Pancreas (tissue), 10 donors: ENCODE results near the gene SERF2. TPM values are rescaled to one million over a fixed set of nuclear protein-coding genes. Genes with fewer than 3 reads are reported as not detected.
A peak's percentile ranks its signal among the peaks of the same experiment; 100 is the strongest.

Source experiments
- ATAC-seq, 4 donors: fragments of 200-7000 bp; cut with Tn5 transposase; one replicate each; pipeline versions ENCODE4 v1.8.0 to v1.9.1; 2020; ENCODE audit warnings: mild to moderate bottlenecking in 4 of 4, moderate library complexity in 4 of 4
- DNase-seq, 6 donors: peaks; one replicate each; pipeline ENCODE4 v3.0.0-alpha.2; 2020
- FAIRE-seq: peaks from 2 replicates; lab custom pipeline; 2012; peaks lifted over from hg19 to GRCh38; lab: Jason Lieb, UNC
- H3K27ac ChIP-seq, 4 donors: fragments of 200-600 bp; sonication (generic); 1 replicate in 3 of 4; 2 replicates in 1 of 4; pipeline versions ENCODE4 v1.5.0 to v1.8.0; 2020
- H3K27me3 ChIP-seq, 4 donors: fragments of 200-600 bp; one replicate each; pipeline ENCODE4 v1.8.0; 2021
- H3K36me3 ChIP-seq, 3 donors: fragments of 200-600 bp; sonication (generic) in 1 of 3; one replicate each; pipeline versions ENCODE4 v1.5.0 to v1.8.0; 2020 to 2021
- H3K4me1 ChIP-seq, 3 donors: fragments of 200-600 bp; one replicate each; pipeline ENCODE4 v1.8.0; 2021
- H3K4me3 ChIP-seq, 4 donors: fragments of 200-600 bp; sonication (generic) in 2 of 4; one replicate each; pipeline versions ENCODE4 v1.5.0 to v1.8.0; 2020 to 2021
- H3K9me3 ChIP-seq, 4 donors: fragments of 200-600 bp; one replicate each; pipeline ENCODE4 v1.8.0; 2021
- WGBS, 2 donors: extraction: QIAGEN DNeasy Blood & Tissue Kit; methylation state at CpG; one replicate each; pipeline ENCODE4 v1.1.7; 2013; 5-methylcytosine and 5-hydroxymethylcytosine counted together
- intact Hi-C, 3 donors: fragments of 100-400 bp; cut with DNase I; formaldehyde crosslinking; loops; one replicate each; pipeline versions ENCODE4 v1.11.1 to v1.14.2; 2022
- polyA plus RNA-seq, 2 donors: library from polyadenylated mRNA; stranded (reverse); fragments of 200-250 nt; gene quantifications; one replicate each; pipeline ENCODE4 v1.2.3, GENCODE V29; 2013
- total RNA-seq, 6 donors: library from RNA; stranded (reverse); fragmentation: NEBNext Ultra II Directional in 4 of 6; extraction: Animal tissue kit (Norgen Biotek cat#: 25700) in 4 of 6; gene quantifications; one replicate each; pipeline versions ENCODE4 v1.2.1 to v1.2.4, GENCODE V29; 2021 to 2023
- TF ChIP-seq, protein P1 (sequence below), 4 donors: fragments of 200-600 bp; sonication (generic) in 3 of 4; IDR thresholded peaks; one replicate each; pipeline versions ENCODE4 v1.5.0 to v1.8.0; 2021; ENCODE audit warnings: antibody characterized with exemption in 4 of 4
- donor health status: healthy with polysubstance abuse.
- donor health status: DM: no; HTN: no; CAD: no; lungs with moderate emphysema.
- donor health status: DM: no; HTN: no; CAD: no.
- donor health status: control.
- donor health status: control.
- donor health status: Bipolar disorder and iron deficiency.
- donor health status: DM: yes; HTN: yes; CAD: no.
- donor health status: DM: no; HTN: no; CAD: no.
- donor health status: DM: no; HTN: no; CAD: no.
- donor health status: DM: yes; HTN: yes; CAD: no.

Gene SERF2
- total and polyA plus RNA-seq, 8 donors = 245 to 1,722 (median 418) TPM

DNA sequence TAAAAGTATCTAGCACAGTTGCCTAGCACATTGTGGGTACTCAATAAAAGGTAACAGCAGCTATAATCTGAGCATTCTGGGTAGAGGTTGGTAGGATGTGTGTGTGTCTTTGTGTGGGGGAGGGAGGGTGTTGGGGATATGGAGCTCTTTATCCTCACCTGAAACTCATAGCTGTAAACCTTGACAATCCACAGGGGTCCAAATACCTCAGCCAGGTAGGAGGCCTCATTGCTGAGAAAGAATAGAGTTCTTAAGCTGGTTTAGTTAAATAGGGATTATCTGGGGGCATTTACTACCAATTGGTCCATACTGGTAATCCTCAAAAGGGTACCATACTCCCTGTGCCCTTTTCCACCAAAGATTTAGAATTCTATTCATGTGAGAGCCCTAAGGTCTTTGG lies 3.9 kb downstream of the SERF2 start:
- DNase-seq (no peak), ATAC-seq (no peak), FAIRE-seq (no peak)
- TF ChIP-seq, protein P1, sequence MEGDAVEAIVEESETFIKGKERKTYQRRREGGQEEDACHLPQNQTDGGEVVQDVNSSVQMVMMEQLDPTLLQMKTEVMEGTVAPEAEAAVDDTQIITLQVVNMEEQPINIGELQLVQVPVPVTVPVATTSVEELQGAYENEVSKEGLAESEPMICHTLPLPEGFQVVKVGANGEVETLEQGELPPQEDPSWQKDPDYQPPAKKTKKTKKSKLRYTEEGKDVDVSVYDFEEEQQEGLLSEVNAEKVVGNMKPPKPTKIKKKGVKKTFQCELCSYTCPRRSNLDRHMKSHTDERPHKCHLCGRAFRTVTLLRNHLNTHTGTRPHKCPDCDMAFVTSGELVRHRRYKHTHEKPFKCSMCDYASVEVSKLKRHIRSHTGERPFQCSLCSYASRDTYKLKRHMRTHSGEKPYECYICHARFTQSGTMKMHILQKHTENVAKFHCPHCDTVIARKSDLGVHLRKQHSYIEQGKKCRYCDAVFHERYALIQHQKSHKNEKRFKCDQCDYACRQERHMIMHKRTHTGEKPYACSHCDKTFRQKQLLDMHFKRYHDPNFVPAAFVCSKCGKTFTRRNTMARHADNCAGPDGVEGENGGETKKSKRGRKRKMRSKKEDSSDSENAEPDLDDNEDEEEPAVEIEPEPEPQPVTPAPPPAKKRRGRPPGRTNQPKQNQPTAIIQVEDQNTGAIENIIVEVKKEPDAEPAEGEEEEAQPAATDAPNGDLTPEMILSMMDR (IDR thresholded peaks at IDR 0.05) = no peak
- peaks cover 20 to 47% (median 27%) of the 10 kb centered on the region in 3 donors for H3K4me1 ChIP-seq
- H3K27me3 ChIP-seq = no peaks in the 10 kb centered on the region
- H3K4me3 ChIP-seq = no peak overlapping the region
- no peaks in the 10 kb centered on the region for H3K9me3 ChIP-seq
- intact Hi-C loops = no loop called here
- peaks cover 5 to 33% (median 7%) of the 10 kb centered on the region in 3 donors for H3K36me3 ChIP-seq
- no peak overlapping the region for H3K27ac ChIP-seq

DNA sequence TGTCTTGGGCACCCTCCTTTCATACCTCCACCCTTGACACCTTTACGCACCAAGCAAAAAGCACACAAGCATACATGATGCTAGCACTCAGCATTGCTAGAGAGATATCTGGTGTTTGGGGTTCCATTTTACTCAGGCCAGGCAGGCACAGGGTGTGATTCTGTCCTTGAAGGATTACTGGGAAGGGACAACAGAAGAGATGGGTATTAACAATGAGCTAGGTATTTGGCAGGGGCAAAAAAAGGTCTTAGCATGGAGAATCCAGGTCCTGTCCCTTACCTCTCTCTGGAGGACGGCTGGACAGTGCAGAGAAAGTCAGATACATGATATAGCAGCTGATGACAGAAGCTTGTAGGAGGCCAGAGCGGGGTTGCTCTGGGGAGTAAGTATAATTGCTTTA lies 4.4 kb downstream of the SERF2 start:
- Histone ChIP-seq H3K27ac (no peak overlapping the region), H3K4me3 (no peak overlapping the region), H3K9me3 (no peaks in the 10 kb centered on the region), H3K36me3 (peaks cover 5 to 33% (median 7%) of the 10 kb centered on the region in 3 donors), H3K4me1 (peaks cover 20 to 51% (median 27%) of the 10 kb centered on the region in 3 donors), H3K27me3 (no peaks in the 10 kb centered on the region)
- no peak for ATAC-seq
- no peak for DNase-seq
- WGBS, 2 donors = 88 to 92% methylated on average over 3 of the region's 3 CpGs
- intact Hi-C loops = no loop called here
- TF ChIP-seq, protein P1 (IDR thresholded peaks at IDR 0.05) = no peak
- FAIRE-seq = no peak

DNA sequence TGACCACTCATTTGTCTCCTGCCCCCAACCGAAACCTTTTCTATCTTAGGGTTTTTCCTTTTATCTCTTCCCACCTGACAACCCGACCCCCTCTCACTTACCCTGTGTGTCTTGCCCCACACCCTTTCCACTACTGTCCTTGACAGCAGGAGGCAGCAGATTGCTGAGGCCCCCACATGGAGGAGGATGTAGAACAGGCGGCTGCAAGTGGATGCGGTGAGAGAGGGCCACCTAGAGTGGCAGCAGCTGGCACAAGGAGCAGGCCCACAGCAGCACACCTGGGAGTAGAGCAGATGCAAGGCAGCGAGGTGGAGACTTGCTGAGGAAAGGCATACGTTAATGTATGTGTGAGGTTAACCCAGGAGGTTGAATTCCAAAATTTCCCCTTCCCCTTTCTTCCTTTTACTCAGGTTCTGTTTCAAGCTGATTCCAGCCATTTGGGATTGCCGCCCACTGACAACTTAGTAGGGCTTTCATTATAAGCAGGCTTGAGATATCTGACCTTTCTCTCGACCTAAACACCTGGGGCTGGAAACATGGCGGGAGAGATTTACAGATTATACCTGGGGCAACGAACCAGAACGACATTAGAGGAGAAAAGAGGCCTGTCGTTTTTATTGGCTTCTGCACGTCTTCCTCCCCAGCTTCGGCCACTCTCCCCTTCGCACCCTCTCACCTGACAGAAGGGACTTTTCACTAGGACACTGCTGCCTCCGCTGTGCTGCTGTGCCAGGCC lies 7.3 kb downstream of the SERF2 start:
- Histone ChIP-seq H3K27me3 (no peaks in the 10 kb centered on the region), H3K36me3 (peaks cover 4 to 26% (median 5%) of the 10 kb centered on the region in 3 donors), H3K4me3 (no peak overlapping the region), H3K27ac (peak overlapping the region in 3 of 4 donors; percentile 60 to 98 (median 98)), H3K9me3 (no peaks in the 10 kb centered on the region), H3K4me1 (peaks cover 11 to 44% (median 16%) of the 10 kb centered on the region in 3 donors)
- DNase-seq = peak in 1 of 6 donors; percentile 36
- 86 to 87% methylated on average over 16 of the region's 16 CpGs for WGBS, 2 donors
- intact Hi-C loops = no loop called here
- no peak for FAIRE-seq
- ATAC-seq = peak in 3 of 4 donors; percentile 0 to 3 (median 1)
- TF ChIP-seq, protein P1 (IDR thresholded peaks at IDR 0.05) = no peak

DNA sequence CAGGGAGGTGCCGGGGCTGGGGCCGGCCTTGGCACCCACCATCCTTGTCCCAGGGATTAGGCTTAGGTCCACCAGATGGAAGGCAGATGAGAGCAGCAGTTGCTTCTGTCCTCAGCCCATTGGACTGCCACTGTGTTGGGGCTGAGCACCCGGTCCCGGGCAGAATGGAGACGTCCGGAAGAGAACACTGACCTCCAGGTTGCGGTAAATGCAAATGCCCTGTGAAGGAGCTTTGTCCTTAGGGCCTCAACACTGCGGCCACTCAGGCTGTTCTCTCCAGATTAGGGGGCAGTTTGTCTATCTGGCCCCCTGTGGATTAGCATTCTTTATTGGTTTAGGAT lies 7.8 kb downstream of the SERF2 start, which contains the start of gene SERINC4:
Gene SERINC4 (minus strand): TSS at position 276 of the 341 bp plus-strand sequence. CDS start 234 bp downstream, at position 42.
- Histone ChIP-seq H3K4me1 (peaks cover 7 to 39% (median 10%) of the 10 kb centered on the region in 3 donors), H3K4me3 (peak within 1 kb of the TSS; percentile 67 to 89 (median 73)), H3K27me3 (no peaks in the 10 kb centered on the region), H3K36me3 (peaks cover 4 to 28% (median 5%) of the 10 kb centered on the region in 3 donors), H3K27ac (peak within 1 kb of the TSS; percentile 60 to 98 (median 84)), H3K9me3 (no peaks in the 10 kb centered on the region)
- FAIRE-seq (no peak), ATAC-seq (peak in 3 of 4 donors; percentile 1 to 2 (median 1)), DNase-seq (no peak)
- intact Hi-C loops = no loop called here
- 95% methylated on average over 8 of the region's 8 CpGs for WGBS, 2 donors
- TF ChIP-seq, protein P1 (IDR thresholded peaks at IDR 0.05) = no peak
